HepG2 (cell line): ENCODE data around the gene SLC38A2. TPM values are rescaled to one million over a fixed set of nuclear protein-coding genes. Genes with fewer than 3 reads are reported as not detected.

ENCODE experiments used
- EED ChIP-seq: sonication (generic); formaldehyde crosslinking; IDR thresholded peaks from 2 replicates; pipeline ENCODE4 v1.5.0; 2020; ENCODE audit warnings: mild to moderate bottlenecking, missing genetic modification reagents
- ELF4 ChIP-seq: sonication (generic); formaldehyde crosslinking; IDR thresholded peaks from 2 replicates; pipeline ENCODE4 v1.5.0; 2020; ENCODE audit warnings: missing genetic modification reagents, mild to moderate bottlenecking, moderate library complexity, borderline replicate concordance
- GATAD1 ChIP-seq: IDR thresholded peaks from 2 replicates; pipeline ENCODE4 v1.6.1; 2016; ENCODE audit warnings: missing genetic modification reagents, missing compliant biosample characterization
- GRHL1 ChIP-seq: sonication (generic); formaldehyde crosslinking; conservative IDR thresholded peaks from 2 replicates; pipeline ENCODE4 v1.8.0; 2022; ENCODE audit warnings: missing genetic modification reagents
- JARID2 ChIP-seq: sonication (generic); formaldehyde crosslinking; IDR thresholded peaks from 2 replicates; pipeline ENCODE4 v1.8.1; 2023; ENCODE audit warnings: missing genetic modification reagents, inconsistent platforms; ENCODE audit not compliant: insufficient replicate concordance
- MYC ChIP-seq: sonication (generic); formaldehyde crosslinking; IDR thresholded peaks from 2 replicates; pipeline ENCODE4 v1.9.0; 2021; ENCODE audit warnings: missing genetic modification reagents, borderline replicate concordance
- NONO ChIP-seq, 2 experiments: fragments of 450-650 bp in 1 of 2; sonication (generic) in 1 of 2; formaldehyde crosslinking in 1 of 2; IDR thresholded peaks in 1 of 2; conservative IDR thresholded peaks in 1 of 2; 2 replicates each; pipeline versions ENCODE4 v1.6.1 to v1.8.0; 2017 to 2022; ENCODE audit warnings: mild to moderate bottlenecking in 1 of 2, missing genetic modification reagents in 1 of 2, moderate library complexity in 1 of 2
- NR3C1 ChIP-seq: sonication (generic); formaldehyde crosslinking; IDR thresholded peaks from 2 replicates; pipeline ENCODE4 v1.4.0; 2020; ENCODE audit warnings: missing genetic modification reagents
- PRPF4 ChIP-seq: fragments of 200-400 bp; formaldehyde crosslinking; IDR thresholded peaks from 2 replicates; pipeline ENCODE4 v1.6.1; 2016; ENCODE audit warnings: low read length, low read depth; ENCODE audit not compliant: poor library complexity, severe bottlenecking
- STAG1 ChIP-seq: sonication (generic); formaldehyde crosslinking; IDR thresholded peaks from 2 replicates; pipeline ENCODE4 v1.4.0; 2020; ENCODE audit warnings: missing genetic modification reagents
- TBX3 ChIP-seq: fragments of 450-650 bp; IDR thresholded peaks from 2 replicates; pipeline ENCODE4 v1.6.1; 2017; ENCODE audit warnings: antibody characterized with exemption, mild to moderate bottlenecking, inconsistent platforms, borderline replicate concordance
- ZBTB37 ChIP-seq: sonication (generic); formaldehyde crosslinking; IDR thresholded peaks from 2 replicates; pipeline ENCODE4 v1.4.0; 2020; ENCODE audit warnings: mild to moderate bottlenecking, missing genetic modification reagents
- ZFP37 ChIP-seq: sonication (generic); formaldehyde crosslinking; IDR thresholded peaks from 2 replicates; pipeline ENCODE4 v1.4.0; 2020; ENCODE audit warnings: missing genetic modification reagents, borderline replicate concordance
- ZKSCAN8 ChIP-seq: IDR thresholded peaks from 2 replicates; pipeline ENCODE4 v1.6.1; 2016; ENCODE audit warnings: borderline replicate concordance, missing genetic modification reagents, missing compliant biosample characterization
- ZNF160 ChIP-seq: sonication (generic); formaldehyde crosslinking; IDR thresholded peaks from 2 replicates; pipeline ENCODE4 v1.8.0; 2022; ENCODE audit warnings: mild to moderate bottlenecking, inconsistent platforms, missing genetic modification reagents
- ZNF17 ChIP-seq: sonication (generic); formaldehyde crosslinking; IDR thresholded peaks from 2 replicates; pipeline ENCODE4 v1.5.0; 2020; ENCODE audit warnings: mild to moderate bottlenecking, missing genetic modification reagents
- ZNF256 ChIP-seq: sonication (generic); formaldehyde crosslinking; conservative IDR thresholded peaks from 2 replicates; pipeline ENCODE4 v1.4.0; 2020; ENCODE audit warnings: missing genetic modification reagents
- ZNF382 ChIP-seq: sonication (generic); formaldehyde crosslinking; IDR thresholded peaks from 2 replicates; pipeline ENCODE4 v1.5.0; 2020; ENCODE audit warnings: missing genetic modification reagents, mild to moderate bottlenecking, borderline replicate concordance
- ZNF496 ChIP-seq: sonication (generic); formaldehyde crosslinking; IDR thresholded peaks from 2 replicates; pipeline ENCODE4 v1.8.1; 2023; ENCODE audit warnings: mild to moderate bottlenecking, moderate library complexity, missing genetic modification reagents; ENCODE audit not compliant: insufficient replicate concordance
- ZNF615 ChIP-seq: sonication (generic); formaldehyde crosslinking; IDR thresholded peaks from 2 replicates; pipeline ENCODE4 v1.5.0; 2020; ENCODE audit warnings: mild to moderate bottlenecking, missing genetic modification reagents, borderline replicate concordance
- ZNF674 ChIP-seq: sonication (generic); formaldehyde crosslinking; IDR thresholded peaks from 2 replicates; pipeline ENCODE4 v1.5.0; 2020; ENCODE audit warnings: low read depth, mild to moderate bottlenecking, missing genetic modification reagents
- ZNF7 ChIP-seq: IDR thresholded peaks from 2 replicates; pipeline ENCODE4 v1.6.1; 2016; ENCODE audit warnings: missing biosample characterization, missing genetic modification reagents
- polyA plus RNA-seq, 8 experiments: library from polyadenylated mRNA; depleted of rRNA in 3 of 8; stranded (reverse) in 7 of 8; unstranded in 1 of 8; fragments of >200 nt; fragmentation: Illumina TruSeq in 4 of 8; extraction: Trizol in 4 of 8; gene quantifications; 2 replicates each; pipeline versions ENCODE4 v1.2.1 to v1.2.3, GENCODE V29; 2011 to 2016; ENCODE audit warnings: low read depth in 4 of 8, missing spikeins in 1 of 8, mixed read lengths in 1 of 8; ENCODE audit not compliant: insufficient read depth in 1 of 8
- total RNA-seq, 5 experiments: library from RNA; depleted of rRNA; stranded (reverse); fragments of >200 nt; fragmentation: Illumina TruSeq; extraction: Trizol; gene quantifications; 2 replicates each; pipeline ENCODE4 v1.2.3, GENCODE V29; 2016; ENCODE audit warnings: low read depth in 1 of 5
- TF ChIP-seq, protein P1 (sequence below): sonication (generic); formaldehyde crosslinking; IDR thresholded peaks from 2 replicates; pipeline ENCODE4 v1.4.0; 2020; ENCODE audit warnings: mild to moderate bottlenecking, missing genetic modification reagents
- TF ChIP-seq, protein P2 (sequence below): sonication (generic); formaldehyde crosslinking; IDR thresholded peaks from 2 replicates; pipeline ENCODE4 v1.4.0; 2020; ENCODE audit warnings: mild to moderate bottlenecking, missing genetic modification reagents

SLC38A2 gene
- total and polyA plus RNA-seq, 2 of the 13 experiments (the other 11 are each of a cell fraction or from before 2014, with no cell fraction given) = 368 to 880 TPM

- TF ChIP-seq, protein P1, sequence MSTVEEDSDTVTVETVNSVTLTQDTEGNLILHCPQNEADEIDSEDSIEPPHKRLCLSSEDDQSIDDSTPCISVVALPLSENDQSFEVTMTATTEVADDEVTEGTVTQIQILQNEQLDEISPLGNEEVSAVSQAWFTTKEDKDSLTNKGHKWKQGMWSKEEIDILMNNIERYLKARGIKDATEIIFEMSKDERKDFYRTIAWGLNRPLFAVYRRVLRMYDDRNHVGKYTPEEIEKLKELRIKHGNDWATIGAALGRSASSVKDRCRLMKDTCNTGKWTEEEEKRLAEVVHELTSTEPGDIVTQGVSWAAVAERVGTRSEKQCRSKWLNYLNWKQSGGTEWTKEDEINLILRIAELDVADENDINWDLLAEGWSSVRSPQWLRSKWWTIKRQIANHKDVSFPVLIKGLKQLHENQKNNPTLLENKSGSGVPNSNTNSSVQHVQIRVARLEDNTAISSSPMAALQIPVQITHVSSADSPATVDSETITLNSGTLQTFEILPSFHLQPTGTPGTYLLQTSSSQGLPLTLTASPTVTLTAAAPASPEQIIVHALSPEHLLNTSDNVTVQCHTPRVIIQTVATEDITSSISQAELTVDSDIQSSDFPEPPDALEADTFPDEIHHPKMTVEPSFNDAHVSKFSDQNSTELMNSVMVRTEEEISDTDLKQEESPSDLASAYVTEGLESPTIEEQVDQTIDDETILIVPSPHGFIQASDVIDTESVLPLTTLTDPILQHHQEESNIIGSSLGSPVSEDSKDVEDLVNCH = 0 out of 2 replicates have a peak, but pooled peaks have one; percentile 3
- no peak for TF ChIP-seq ZNF382 (CRISPR knock-in tag)
- TF ChIP-seq ZNF615 (CRISPR knock-in tag) = 0 out of 2 replicates have a peak, but pooled peaks have one; percentile 31
- TF ChIP-seq JARID2 (CRISPR knock-in tag) = no peak
- no peak for TF ChIP-seq ZKSCAN8
- no peak; the same call in 1 of the 2 replicates for TF ChIP-seq ZBTB37 (CRISPR knock-in tag)
- TF ChIP-seq ZNF17 (CRISPR knock-in tag) = no peak
- TF ChIP-seq PRPF4 = no peak
- no peak for TF ChIP-seq MYC (CRISPR knock-in tag)
- no peak for TF ChIP-seq GRHL1 (CRISPR knock-in tag)
- TF ChIP-seq TBX3 = no peak
- no peak for TF ChIP-seq STAG1
- TF ChIP-seq GATAD1 (CRISPR knock-in tag) = 0 out of 2 replicates have a peak, but pooled peaks have one; percentile 1
- no peak for TF ChIP-seq ZNF7 (CRISPR knock-in tag)
- no peak for TF ChIP-seq ELF4 (CRISPR knock-in tag)
- TF ChIP-seq, protein P2, sequence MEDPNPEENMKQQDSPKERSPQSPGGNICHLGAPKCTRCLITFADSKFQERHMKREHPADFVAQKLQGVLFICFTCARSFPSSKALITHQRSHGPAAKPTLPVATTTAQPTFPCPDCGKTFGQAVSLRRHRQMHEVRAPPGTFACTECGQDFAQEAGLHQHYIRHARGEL (CRISPR knock-in tag) = no peak
- TF ChIP-seq ZNF160 (CRISPR knock-in tag) = no peak; the same call in 1 of the 2 replicates
- TF ChIP-seq NONO (IDR thresholded peaks at IDR 0.05) = no peak
- 0 out of 2 replicates have a peak, but pooled peaks have one; percentile 15 for TF ChIP-seq NONO (CRISPR knock-in tag; conservative IDR thresholded peaks at IDR 0.05)
- TF ChIP-seq ZNF496 (CRISPR knock-in tag) = no peak
- no peak for TF ChIP-seq ZNF256 (CRISPR knock-in tag)
- no peak; the same call in 1 of the 2 replicates for TF ChIP-seq ZFP37 (CRISPR knock-in tag)
- TF ChIP-seq NR3C1 = no peak
- no peak for TF ChIP-seq ZNF674 (CRISPR knock-in tag)
- no peak for TF ChIP-seq EED
These were observed 642 bp downstream of the SLC38A2 start (continued) for GRCh38 chr12:46371718-46372543.
